Spinal cord (tissue), 10 donors: ENCODE data around the gene PRKCZ. TPM values are rescaled to one million over a fixed set of nuclear protein-coding genes. Genes with fewer than 3 reads are reported as not detected.
"Not testable (repeated sequence)": the region's sequence is repeated elsewhere in the genome, so short reads cannot be mapped to it uniquely, and the experiment has no call there.

Source experiments
- DNase-seq, 6 donors: peaks; one replicate each; pipeline versions ENCODE4 v3.0.0 to v3.0.0-alpha.2; 2013 to 2015; ENCODE audit warnings: low spot score in 6 of 6, low read depth in 4 of 6
- H3K27ac ChIP-seq: one replicate; pipeline ENCODE4 v1.5.1; 2013; ENCODE audit warnings: low read depth, low read length, control low read depth
- H3K27me3 ChIP-seq: one replicate; pipeline ENCODE4 v1.6.1; 2013; ENCODE audit warnings: low read length; ENCODE audit not compliant: control insufficient read depth, insufficient read depth
- H3K36me3 ChIP-seq: one replicate; pipeline ENCODE4 v1.6.1; 2013; ENCODE audit warnings: low read length; ENCODE audit not compliant: control insufficient read depth, insufficient read depth
- H3K4me1 ChIP-seq: one replicate; pipeline ENCODE4 v1.6.1; 2013; ENCODE audit warnings: low read length; ENCODE audit not compliant: control insufficient read depth, insufficient read depth
- H3K4me3 ChIP-seq: one replicate; pipeline ENCODE4 v1.5.1; 2013; ENCODE audit warnings: low read depth, low read length, control low read depth
- H3K9me3 ChIP-seq: one replicate; pipeline ENCODE4 v1.6.1; 2013; ENCODE audit warnings: low read length; ENCODE audit not compliant: control insufficient read depth, insufficient read depth
- WGBS: methylation state at CpG from one replicate; pipeline ENCODE4 v1.1.5; 2013; ENCODE audit warnings: missing lambda C conversion rate; ENCODE audit not compliant: insufficient coverage; 5-methylcytosine and 5-hydroxymethylcytosine counted together
- polyA plus RNA-seq, 2 donors: library from polyadenylated mRNA; unstranded; fragments of 120-200 nt; gene quantifications; one replicate each; pipeline ENCODE4 v1.2.1, GENCODE V29; 2013; ENCODE audit not compliant: insufficient read length in 2 of 2
- total RNA-seq, 2 donors: library from RNA; depleted of rRNA in 1 of 2; stranded (reverse); fragments of 120-200 nt in 1 of 2; fragments of >200 nt in 1 of 2; gene quantifications; one replicate each; pipeline versions ENCODE4 v1.2.3 to v1.2.4, GENCODE V29; 2013 to 2014
- donor health status: healthy.

Gene PRKCZ
- total and polyA plus RNA-seq, 4 donors: 33.2 to 131 (median 93.1) TPM

DNA sequence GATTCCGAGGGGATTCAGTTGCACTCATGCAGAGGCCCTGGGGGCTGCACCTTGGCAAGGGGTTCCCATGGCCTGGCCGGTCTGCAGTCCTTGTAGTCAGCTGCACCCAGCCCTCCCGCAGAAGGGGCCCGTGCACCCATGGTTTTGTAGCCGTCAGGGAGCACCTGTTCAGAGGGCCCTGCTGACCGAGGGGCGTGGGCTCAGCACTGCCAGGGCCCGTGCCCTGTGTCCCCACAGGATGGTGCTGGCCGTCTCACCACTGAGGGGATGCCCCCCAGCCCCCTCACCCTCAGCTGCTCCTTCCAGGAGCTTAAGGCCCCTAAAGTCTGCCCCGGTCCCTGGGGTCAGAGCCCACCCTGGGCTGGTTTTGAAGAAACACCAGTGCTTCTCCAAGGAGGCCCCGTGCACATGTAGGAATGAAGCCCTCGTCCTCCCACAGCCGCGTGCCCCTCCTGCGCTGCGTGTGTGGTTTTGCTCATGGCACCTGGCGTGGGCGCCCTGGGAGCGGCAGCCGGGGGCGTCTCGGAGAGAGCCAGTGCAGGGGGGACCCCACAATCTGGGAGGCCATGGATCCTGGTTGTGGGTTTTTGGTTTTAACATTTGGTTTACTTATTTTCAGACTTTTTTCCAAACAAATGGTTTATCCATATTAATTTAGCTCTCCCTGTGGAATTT lies 40.1 kb downstream of the PRKCZ start:
- Histone ChIP-seq H3K9me3 (no peaks in the 10 kb centered on the region), H3K4me1 (peaks cover 59% of the 10 kb centered on the region), H3K4me3 (no peak overlapping the region), H3K27me3 (no peaks in the 10 kb centered on the region), H3K27ac (no peak overlapping the region), H3K36me3 (peaks cover 35% of the 10 kb centered on the region)
- no peak for DNase-seq
- WGBS: 84% methylated on average over 15 of the region's 22 CpGs

DNA sequence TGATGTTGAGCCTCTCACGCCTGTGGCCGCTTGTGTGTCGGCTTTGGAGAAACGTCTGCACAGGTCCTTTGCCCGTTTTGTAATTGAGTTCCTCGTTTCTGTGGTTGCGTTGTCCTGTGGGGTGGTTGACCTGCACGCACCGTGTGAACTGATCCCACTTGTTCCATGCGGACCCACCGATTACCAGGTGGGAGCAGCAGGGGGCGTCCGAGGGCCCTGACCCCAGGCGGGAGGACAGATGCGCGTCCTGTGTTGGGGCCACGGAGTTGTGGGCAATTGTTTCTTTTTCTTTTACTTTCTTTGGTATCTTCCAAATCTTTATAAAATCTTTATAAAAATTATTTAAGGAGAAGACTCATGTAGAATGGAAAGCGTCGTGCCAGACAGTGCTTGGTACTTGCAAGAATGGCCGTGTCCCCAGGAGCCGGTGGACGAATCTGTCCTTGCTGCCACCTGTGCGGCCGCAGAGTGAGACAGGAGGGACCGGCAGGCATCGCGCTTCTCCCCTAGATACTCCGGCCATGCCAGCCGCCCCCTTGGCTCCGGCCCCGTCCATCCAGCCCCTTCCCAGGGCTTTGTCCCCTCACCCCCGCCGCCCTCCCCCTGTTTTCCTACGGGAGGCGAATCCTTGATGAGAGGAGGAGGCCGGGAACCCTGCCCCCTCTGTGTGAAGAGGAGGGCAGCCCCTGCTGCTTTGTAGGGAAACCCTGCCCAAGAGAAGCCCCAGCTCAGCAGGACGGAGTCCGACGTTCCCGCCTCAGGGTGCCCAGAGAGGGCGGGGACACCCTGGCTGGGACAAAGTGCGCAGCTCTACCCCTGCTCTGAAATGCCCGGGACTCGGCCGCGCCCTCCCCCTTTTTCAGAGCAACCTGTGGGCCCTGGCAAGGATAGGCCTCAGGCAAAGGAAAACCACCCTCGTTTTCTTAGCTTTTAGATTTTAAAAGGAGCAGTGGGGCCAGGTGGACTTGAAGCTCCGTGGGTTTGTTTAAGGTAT lies 41.7 kb downstream of the PRKCZ start:
- H3K4me1 ChIP-seq: peaks cover 55% of the 10 kb centered on the region

DNA sequence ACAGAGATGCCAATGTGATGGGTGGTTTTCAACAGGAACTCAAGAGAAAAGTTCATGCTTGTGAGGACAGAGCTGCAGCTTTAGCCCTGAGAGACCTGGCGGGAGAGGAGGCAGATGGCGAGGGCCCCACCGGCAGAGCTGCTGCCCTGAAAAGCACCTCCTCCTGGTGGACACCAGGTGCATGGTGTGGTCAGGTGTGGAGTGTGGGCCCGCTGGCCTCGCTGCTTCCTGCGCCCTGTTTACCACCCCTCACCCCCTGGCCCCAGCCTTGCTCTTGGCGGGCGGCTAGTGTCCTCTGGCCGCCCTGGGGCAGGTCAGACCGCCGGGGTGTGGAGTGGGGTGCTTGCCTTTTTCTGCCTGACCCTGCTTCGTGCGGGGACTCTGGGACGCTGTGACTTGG lies 42.8 kb downstream of the PRKCZ start:
- Histone ChIP-seq H3K36me3 (peaks cover 40% of the 10 kb centered on the region), H3K27me3 (no peaks in the 10 kb centered on the region), H3K9me3 (no peaks in the 10 kb centered on the region), H3K4me3 (no peak overlapping the region), H3K4me1 (peaks cover 44% of the 10 kb centered on the region), H3K27ac (no peak overlapping the region)
- DNase-seq: no peak
- 91% methylated on average over 11 of the region's 14 CpGs for WGBS

More for the DNA sequence above, 41.7 kb downstream of the PRKCZ start:
- no peaks in the 10 kb centered on the region for H3K27me3 ChIP-seq
- H3K4me3 ChIP-seq: no peak overlapping the region
- 49% methylated on average over 22 of the region's 48 CpGs for WGBS
- H3K9me3 ChIP-seq: no peaks in the 10 kb centered on the region
- peak in 2 of 6 donors; percentile 53 to 59 for DNase-seq
- H3K27ac ChIP-seq: no peak overlapping the region
- peaks cover 39% of the 10 kb centered on the region for H3K36me3 ChIP-seq

DNA sequence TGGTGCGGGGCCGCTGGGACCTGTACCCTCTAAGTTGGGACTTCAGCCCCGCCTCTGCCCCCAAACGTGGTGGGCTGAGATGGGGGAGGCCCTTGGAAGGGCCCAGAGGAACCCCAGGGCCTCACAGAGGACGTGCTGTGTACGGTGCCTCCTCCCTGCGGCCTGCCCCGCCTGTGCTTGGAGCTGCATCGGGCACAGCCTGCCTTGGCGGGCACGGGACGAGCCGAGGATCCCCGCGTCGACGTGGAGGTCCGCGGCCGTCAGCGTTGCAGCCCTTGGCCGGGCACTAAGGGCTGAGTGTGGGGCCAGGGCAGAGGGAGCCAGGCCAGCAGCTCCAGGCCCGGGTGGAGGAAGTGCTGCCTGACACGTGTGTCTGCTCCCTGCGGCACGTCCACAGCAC lies 43.4 kb downstream of the PRKCZ start:
- H3K36me3 ChIP-seq: peaks cover 37% of the 10 kb centered on the region
- H3K9me3 ChIP-seq: no peaks in the 10 kb centered on the region
- peaks cover 38% of the 10 kb centered on the region for H3K4me1 ChIP-seq
- H3K4me3 ChIP-seq: no peak overlapping the region
- H3K27me3 ChIP-seq: no peaks in the 10 kb centered on the region
- no peak overlapping the region for H3K27ac ChIP-seq
- 94% methylated on average over 23 of the region's 26 CpGs for WGBS
- no peak for DNase-seq

DNA sequence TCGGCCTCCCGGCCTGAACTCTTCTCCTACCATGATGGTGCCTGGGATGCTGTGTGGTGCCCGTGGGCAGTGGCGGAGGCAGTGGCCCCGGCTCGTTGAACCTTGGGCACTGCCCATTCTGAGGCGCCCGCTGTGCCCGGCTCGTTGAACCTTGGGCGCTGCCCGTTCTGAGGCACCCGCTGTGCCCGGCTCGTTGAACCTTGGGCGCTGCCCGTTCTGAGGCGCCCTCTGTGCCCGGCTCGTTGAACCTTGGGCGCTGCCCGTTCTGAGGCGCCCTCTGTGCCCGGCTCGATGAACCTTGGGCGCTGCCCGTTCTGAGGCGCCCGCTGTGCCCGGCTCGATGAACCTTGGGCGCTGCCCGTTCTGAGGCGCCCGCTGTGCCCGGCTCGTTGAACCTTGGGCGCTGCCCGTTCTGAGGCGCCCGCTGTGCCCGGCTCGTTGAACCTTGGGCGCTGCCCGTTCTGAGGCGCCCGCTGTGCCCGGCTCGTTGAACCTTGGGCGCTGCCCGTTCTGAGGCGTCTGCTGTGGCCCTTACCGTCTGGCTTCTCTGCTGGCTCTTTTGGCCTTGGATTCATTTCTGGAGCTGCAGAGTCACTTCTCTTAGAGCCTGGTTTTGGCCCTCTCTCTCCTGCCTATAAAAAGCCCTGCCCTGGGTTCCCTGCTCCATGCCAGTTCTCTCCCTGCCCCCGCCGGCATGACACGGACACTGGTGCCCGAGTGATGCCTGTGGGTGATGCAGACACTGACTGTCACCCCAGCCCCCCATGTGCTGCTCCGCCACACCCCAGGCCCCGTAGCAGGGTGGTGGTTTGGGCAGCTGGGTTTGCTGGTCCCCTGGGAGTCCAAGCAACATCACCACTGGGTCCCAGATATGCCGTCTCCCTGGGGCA lies 44.3 kb downstream of the PRKCZ start:
- Histone ChIP-seq H3K36me3 (peaks cover 38% of the 10 kb centered on the region), H3K4me1 (peaks cover 39% of the 10 kb centered on the region)
- not testable (repeated sequence) for DNase-seq, H3K27ac ChIP-seq, H3K27me3 ChIP-seq, H3K4me3 ChIP-seq, H3K9me3 ChIP-seq
- 95% methylated on average over 35 of the region's 60 CpGs for WGBS

DNA sequence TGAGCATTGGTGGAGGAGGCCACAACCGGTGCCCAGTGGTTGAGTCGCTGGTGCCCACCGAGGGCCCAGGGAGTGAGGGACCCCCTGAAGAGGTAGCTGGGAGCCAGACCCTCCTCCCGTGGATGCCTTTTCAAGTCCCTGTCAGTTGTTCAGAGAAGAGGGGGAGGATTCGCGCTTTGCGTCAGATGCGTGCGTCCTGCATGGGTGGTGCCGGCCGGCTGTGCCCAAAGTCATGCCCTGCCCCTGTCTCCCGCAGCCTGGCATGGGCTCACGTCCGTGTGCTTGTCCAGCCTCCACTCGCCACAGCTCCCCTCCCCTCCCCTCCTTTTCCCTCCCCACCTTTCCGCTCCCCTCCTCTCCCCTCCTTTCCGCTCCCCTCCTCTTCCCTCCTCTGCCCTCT lies 45.2 kb downstream of the PRKCZ start:
- H3K36me3 ChIP-seq: peaks cover 38% of the 10 kb centered on the region
- 64% methylated on average over 16 of the region's 17 CpGs for WGBS
- DNase-seq: no peak
- H3K27ac ChIP-seq: no peak overlapping the region
- peaks cover 41% of the 10 kb centered on the region for H3K4me1 ChIP-seq
- no peak overlapping the region for H3K4me3 ChIP-seq
- H3K27me3 ChIP-seq: no peaks in the 10 kb centered on the region
- no peaks in the 10 kb centered on the region for H3K9me3 ChIP-seq

DNA sequence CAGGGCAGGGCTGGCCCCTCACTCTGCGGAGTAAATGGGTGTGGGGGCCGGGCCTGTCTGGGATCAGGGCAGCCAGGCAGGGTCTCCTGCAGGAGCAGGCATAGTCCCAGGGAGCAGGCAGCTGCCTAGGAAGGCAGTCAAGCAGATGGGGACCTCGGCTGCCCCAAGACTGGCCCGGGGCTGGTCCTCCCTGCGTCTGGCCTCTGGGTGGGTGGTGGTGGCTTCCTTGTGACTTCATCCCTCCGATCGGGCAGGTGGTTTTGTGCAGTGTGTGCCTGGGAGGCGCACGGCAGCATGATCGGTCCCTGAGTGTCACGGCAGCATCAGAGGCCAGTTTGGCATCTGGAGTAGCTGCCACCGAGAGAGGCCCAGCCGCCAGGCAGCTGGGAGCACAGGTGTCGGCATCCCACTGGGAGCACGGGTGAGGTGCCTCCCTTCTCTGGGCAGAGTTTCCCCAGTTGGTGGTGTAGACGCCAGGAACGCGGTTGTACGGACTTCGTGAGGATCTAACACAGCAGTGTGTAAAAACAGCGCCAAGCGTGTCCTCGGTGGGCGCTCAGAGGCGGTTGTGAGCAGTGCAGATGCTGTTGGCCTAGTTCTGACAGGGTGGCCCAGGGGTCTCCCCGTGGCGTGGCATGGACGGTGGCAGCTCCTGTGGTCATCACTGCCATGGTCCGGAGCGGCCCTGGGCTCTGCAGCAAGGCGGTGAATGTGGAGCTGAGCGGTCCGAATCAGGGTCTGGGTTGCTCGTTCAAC lies 45.9 kb downstream of the PRKCZ start:
- Histone ChIP-seq H3K27ac (no peak overlapping the region), H3K9me3 (no peaks in the 10 kb centered on the region), H3K4me1 (peaks cover 40% of the 10 kb centered on the region), H3K36me3 (peaks cover 38% of the 10 kb centered on the region), H3K27me3 (no peaks in the 10 kb centered on the region), H3K4me3 (no peak overlapping the region)
- WGBS: 78% methylated on average over 34 of the region's 34 CpGs
- DNase-seq: no peak

DNA sequence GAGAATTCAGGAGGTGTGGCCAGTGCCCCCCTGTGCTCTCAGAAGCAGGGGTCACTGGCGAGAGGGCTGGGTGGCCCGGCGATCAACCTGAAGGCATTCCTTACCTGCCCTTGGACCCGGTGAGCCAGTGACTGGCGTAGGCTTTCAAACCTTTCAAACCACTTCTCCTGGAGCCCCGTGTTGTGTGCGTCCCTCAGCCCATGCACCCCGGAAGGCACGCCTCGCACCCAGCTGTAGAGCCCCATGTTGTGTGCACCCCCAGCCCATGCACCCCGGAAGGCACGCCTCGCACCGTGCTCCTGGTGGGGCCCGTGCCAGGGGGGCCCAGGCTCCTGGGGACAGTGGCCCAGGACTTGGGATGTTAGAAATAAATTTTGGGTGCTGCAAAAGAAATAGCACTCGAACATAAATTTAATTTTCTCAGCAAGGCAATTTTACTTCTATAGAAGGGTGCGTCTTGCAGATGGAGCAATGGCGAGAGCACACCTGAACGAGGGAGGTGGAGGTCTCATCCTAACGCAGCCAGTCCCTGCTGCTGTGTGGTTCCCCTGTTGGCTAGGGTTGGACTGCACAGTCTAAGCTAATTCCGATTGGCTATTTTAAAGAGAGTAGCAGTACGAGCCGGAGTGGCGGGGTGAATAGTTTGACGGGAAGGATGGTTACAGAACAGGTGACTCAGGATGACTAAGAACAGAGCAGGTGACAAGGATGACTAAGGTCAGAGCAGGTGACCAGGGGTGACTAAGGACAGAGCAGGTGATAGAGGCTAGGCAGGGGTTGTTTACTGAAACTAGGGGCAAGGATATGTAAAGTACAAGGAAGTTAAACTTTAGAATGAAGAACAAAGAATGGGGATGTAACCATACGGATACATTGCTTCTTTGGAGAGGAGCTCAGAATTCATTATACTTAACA lies 47.4 kb downstream of the PRKCZ start:
- H3K27ac ChIP-seq: no peak overlapping the region
- DNase-seq: no peak
- H3K27me3 ChIP-seq: no peaks in the 10 kb centered on the region
- H3K9me3 ChIP-seq: no peaks in the 10 kb centered on the region
- H3K4me1 ChIP-seq: peaks cover 28% of the 10 kb centered on the region
- 98% methylated on average over 23 of the region's 26 CpGs for WGBS
- H3K4me3 ChIP-seq: no peak overlapping the region
- peaks cover 39% of the 10 kb centered on the region for H3K36me3 ChIP-seq
